Choroid plexus epithelial cell (primary cell): ENCODE data around the gene FASTK.

Source experiments
- DNase-seq: peaks from one replicate; pipeline ENCODE4 v3.0.0-alpha.2; 2010; ENCODE audit warnings: low read depth
- H3K4me3 ChIP-seq: 2 replicates; pipeline ENCODE4 v1.5.1; 2011; ENCODE audit warnings: low read depth, mild to moderate bottlenecking, control low read depth, low read length, moderate library complexity
- TF ChIP-seq, protein P1 (sequence below): conservative IDR thresholded peaks from 2 replicates; pipeline ENCODE4 v1.5.1; 2011; ENCODE audit warnings: low read depth, mild to moderate bottlenecking, control low read depth, inconsistent platforms, low read length, moderate library complexity

Gene FASTK, protein sequence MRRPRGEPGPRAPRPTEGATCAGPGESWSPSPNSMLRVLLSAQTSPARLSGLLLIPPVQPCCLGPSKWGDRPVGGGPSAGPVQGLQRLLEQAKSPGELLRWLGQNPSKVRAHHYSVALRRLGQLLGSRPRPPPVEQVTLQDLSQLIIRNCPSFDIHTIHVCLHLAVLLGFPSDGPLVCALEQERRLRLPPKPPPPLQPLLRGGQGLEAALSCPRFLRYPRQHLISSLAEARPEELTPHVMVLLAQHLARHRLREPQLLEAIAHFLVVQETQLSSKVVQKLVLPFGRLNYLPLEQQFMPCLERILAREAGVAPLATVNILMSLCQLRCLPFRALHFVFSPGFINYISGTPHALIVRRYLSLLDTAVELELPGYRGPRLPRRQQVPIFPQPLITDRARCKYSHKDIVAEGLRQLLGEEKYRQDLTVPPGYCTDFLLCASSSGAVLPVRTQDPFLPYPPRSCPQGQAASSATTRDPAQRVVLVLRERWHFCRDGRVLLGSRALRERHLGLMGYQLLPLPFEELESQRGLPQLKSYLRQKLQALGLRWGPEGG

DNA sequence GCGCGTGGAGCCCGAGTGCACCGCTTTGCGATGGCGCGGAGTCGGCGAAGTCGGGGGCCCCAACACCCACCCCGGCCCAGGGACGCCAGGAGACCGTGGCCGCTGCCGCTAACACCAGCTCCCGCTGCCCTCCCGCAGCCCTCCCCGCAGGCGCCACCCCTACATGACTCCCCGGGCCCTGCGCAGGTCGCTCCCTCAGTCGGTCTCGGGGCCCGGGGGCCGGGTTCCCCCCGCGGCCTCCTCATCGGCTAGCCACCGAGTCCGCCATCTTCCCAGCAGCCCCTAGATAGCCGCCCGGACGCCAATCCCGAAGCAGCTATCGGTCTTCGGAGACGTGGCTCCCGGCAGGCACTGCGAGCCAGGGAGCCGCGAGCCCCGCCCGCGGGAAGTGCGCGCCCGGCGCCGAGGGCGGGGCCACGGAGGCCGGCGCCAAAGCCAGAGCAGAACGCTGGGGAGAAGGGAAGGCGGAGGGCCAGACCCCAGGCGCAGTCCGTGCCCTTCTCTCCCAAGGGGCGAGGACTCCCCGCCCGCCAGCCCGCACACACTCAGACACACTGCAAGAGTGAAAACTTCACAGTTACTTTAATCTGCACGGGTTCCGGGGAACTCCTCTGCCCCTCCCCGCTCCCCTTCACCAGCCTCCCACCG is at the start of gene FASTK:
TSS of gene FASTK (minus strand) at position 288 of the 648 bp plus-strand sequence. CDS start at position 245, 43 bp downstream.
- TF ChIP-seq, protein P1, sequence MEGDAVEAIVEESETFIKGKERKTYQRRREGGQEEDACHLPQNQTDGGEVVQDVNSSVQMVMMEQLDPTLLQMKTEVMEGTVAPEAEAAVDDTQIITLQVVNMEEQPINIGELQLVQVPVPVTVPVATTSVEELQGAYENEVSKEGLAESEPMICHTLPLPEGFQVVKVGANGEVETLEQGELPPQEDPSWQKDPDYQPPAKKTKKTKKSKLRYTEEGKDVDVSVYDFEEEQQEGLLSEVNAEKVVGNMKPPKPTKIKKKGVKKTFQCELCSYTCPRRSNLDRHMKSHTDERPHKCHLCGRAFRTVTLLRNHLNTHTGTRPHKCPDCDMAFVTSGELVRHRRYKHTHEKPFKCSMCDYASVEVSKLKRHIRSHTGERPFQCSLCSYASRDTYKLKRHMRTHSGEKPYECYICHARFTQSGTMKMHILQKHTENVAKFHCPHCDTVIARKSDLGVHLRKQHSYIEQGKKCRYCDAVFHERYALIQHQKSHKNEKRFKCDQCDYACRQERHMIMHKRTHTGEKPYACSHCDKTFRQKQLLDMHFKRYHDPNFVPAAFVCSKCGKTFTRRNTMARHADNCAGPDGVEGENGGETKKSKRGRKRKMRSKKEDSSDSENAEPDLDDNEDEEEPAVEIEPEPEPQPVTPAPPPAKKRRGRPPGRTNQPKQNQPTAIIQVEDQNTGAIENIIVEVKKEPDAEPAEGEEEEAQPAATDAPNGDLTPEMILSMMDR: no peak
- H3K4me3 ChIP-seq: peak within 1 kb of the TSS; percentile 90
- peak; percentile 92 for DNase-seq

DNA sequence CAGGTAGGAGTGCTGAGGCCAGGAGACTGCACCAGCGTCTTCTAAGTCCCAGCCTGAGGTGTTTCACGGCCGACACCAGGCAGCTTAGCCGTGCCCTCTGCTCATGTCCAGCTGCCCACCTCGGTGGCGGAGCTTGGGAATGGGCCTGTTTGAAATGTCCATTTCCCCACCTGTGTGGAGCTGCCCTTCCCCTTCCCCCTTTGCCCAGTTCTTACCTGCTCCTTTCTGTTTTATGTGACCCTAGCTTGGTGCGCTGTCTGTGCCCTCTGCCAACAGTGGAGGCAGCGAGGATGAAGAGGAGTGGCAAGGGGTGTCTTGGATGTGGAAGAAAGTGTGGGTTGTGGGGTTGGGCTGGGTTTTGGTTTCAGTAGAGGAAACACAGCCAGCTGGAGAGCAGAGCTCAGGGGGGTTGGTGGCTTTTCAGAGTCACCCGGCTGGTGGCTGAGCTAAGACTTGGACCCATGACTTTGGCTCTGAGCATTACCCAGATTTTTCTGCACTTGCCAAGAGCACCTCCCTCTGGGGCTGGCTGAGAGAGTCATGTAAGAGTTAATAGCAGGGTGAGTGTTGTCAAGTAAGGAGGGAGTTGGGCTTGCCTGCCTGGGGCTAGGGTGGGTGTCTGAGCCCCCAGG is 49.5 kb upstream of the FASTK start:
- no peak overlapping the region for H3K4me3 ChIP-seq
- DNase-seq: no peak
- TF ChIP-seq, protein P1: no peak

DNA sequence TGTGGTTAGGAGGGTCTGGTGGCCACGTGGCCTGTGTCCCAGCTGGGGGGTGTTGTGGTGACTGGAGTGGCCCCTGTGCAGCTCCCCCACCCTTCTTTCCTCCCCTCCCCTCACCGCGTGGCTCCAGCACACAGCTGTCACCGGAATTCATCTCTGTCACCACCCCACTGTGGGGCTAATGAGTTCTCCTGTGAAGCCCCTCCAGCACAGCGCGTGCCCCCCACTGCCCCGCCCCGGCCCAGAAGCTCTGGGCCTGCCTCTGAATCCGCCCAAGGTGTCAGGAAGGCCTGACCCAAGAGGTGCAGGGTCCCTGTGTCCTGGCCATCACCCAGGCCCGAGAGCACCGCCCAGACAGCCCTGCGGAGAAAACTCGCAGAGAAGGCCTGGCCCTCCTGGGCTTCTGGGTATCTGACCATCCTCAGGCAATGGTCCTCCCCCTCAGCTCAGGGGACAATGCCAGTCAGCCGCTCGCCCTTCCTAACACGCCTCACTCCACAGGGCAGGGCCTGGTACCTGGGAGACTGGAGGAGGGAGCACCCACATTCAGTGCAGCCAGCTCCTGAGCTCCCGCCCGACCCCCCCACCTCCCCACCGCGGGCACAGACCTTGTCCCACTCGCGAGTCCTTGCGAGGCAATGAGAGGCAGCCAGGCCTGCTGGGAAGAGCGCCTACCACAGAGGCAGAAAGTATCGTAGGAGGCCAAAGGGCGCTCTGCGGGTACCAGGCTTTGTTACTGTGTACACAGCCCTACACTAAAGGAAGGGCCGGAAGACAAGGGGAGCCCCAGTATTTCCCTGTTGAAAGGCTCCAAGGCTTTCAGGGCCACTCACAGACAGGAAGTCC is 48.7 kb upstream of the FASTK start:
- no peak for DNase-seq
- no peak overlapping the region for H3K4me3 ChIP-seq
- TF ChIP-seq, protein P1: no peak

DNA sequence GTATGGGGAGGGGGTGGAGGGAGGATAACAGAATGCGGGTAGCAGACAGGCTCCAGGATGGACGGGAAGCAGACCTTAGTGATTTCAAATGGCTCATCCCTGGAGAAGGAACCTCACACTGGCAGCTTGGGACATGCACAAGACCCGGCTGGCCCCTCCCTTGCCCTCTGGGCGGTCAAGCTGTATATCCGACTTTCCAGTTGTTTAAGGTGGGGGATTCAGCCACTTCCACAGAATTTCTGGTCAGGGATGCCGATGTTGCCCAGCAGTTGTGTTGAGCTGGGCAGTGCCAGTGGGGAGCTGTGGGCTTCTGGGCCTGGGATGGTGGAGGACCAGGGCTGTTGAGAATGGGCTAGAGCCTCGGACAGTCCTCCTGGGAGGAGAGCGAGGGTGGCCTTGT is 48.1 kb upstream of the FASTK start:
- H3K4me3 ChIP-seq: no peak overlapping the region
- TF ChIP-seq, protein P1: no peak
- no peak for DNase-seq

DNA sequence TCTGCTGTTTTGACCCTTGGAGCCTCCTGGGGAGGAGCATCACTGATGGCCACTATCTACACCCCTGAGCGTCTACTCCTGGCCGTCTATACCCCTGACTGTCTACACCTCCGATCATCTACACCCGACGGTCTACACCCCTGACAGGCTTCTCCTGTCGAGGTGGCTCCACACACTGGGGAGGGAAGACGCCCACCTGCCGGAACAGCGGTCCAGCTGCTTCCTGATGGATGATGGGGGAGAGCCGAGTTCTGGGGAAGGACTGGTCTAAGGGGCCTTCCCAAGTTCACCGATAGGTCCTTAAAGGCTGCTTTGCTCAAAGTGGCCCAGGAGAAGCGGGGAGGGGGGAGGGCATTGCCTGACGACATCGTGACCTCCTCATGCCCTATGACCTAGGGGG is 47.5 kb upstream of the FASTK start:
- TF ChIP-seq, protein P1: no peak
- no peak overlapping the region for H3K4me3 ChIP-seq
- no peak for DNase-seq

DNA sequence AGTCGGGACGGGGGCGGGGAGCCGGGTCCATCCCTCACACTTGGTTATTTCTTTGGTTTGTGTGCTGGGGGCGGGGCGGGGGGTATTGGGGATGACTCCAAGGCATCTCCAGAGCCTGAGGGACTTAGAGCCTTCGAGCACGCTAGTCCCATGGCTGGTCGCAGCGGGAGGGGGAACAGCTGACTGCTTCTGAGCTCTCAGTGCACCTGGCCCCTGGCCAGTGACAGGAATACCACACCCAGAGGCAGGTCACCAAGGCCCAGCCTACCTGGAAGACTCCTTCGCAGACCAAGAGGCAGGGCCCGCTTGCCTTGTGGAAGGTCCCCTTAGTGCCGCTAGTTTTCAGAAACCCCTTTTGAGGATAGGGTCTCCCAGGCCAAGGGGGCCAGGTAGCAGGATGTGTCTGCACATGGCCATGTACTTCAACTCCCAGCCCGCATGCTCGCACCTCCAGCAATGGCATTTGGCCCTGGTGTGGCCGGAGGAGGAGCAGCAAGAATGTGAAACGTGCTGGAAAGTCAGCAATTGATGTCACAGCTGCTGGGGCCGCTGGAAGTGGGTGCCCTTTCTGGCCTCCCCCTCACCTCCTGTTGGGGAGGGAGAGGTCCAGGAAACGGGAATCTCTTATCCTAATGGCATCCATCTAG is 46.0 kb upstream of the FASTK start:
- TF ChIP-seq, protein P1: no peak
- no peak for DNase-seq
- no peak overlapping the region for H3K4me3 ChIP-seq
